ENCODE results near the gene PBX3.

PBX3 gene

GRCh38 chr9:125883565-125884217, 136.5 kb downstream of the PBX3 start:
- DNase-seq = no peak

GRCh38 chr9:125884218-125884595, 137.0 kb downstream of the PBX3 start:
- no peak for DNase-seq

- no peak for DNase-seq
These were observed 138.3 kb downstream of the PBX3 start for GRCh38 chr9:125885405-125886034.

- DNase-seq = no peak
These were observed 139.2 kb downstream of the PBX3 start for GRCh38 chr9:125886365-125886764.

GRCh38 chr9:125887172-125887571, 140.0 kb downstream of the PBX3 start:
- DNase-seq = no peak

- DNase-seq = no peak
These were observed 141.0 kb downstream of the PBX3 start for GRCh38 chr9:125888211-125888610.

GRCh38 chr9:125889112-125889475, 141.9 kb downstream of the PBX3 start:
- DNase-seq = no peak

- DNase-seq = no peak
These were observed 142.6 kb downstream of the PBX3 start for GRCh38 chr9:125889476-125890419.

GRCh38 chr9:125890826-125891225, 143.7 kb downstream of the PBX3 start:
- DNase-seq = no peak

- no peak for DNase-seq
These were observed 146.1 kb downstream of the PBX3 start for GRCh38 chr9:125893277-125893676.

GRCh38 chr9:125894566-125894965, 147.4 kb downstream of the PBX3 start:
- no peak for DNase-seq

- DNase-seq = no peak
These were observed 149.2 kb downstream of the PBX3 start for GRCh38 chr9:125896404-125896803.

- DNase-seq = no peak
These were observed 149.8 kb downstream of the PBX3 start for GRCh38 chr9:125896964-125897363.

GRCh38 chr9:125897481-125897880, 150.3 kb downstream of the PBX3 start:
- no peak for DNase-seq

- DNase-seq = no peak
These were observed 155.0 kb downstream of the PBX3 start for GRCh38 chr9:125902214-125902613.

GRCh38 chr9:125902831-125903512, 155.8 kb downstream of the PBX3 start:
- no peak for DNase-seq

GRCh38 chr9:125904155-125904851, 157.1 kb downstream of the PBX3 start:
- DNase-seq = no peak

GRCh38 chr9:125906144-125906543, 159.0 kb downstream of the PBX3 start:
- DNase-seq = no peak

- DNase-seq = peak; percentile 9
These were observed 159.7 kb downstream of the PBX3 start for GRCh38 chr9:125906893-125907292.

GRCh38 chr9:125908136-125908535, 161.0 kb downstream of the PBX3 start:
- DNase-seq = no peak

- DNase-seq = no peak
These were observed 161.8 kb downstream of the PBX3 start for GRCh38 chr9:125908966-125909365.

GRCh38 chr9:125909459-125909858, 162.3 kb downstream of the PBX3 start:
- no peak for DNase-seq

- DNase-seq = no peak
These were observed 163.1 kb downstream of the PBX3 start for GRCh38 chr9:125910286-125910685.

Data from OCI-M1 (cell line).